Endothelial cell of hepatic sinusoid (primary cell): ENCODE data around the gene SSX4B.
"Not testable (repeated sequence)": the region's sequence is repeated elsewhere in the genome, so short reads cannot be mapped to it uniquely, and the experiment has no call there.

Experiments
- in situ Hi-C: cut with HindIII; loops from 2 replicates; pipeline ENCODE4 v1.10.0; 2017; ENCODE audit warnings: low sequenced_read_pairs

SSX4B gene, protein sequence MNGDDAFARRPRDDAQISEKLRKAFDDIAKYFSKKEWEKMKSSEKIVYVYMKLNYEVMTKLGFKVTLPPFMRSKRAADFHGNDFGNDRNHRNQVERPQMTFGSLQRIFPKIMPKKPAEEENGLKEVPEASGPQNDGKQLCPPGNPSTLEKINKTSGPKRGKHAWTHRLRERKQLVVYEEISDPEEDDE

DNA sequence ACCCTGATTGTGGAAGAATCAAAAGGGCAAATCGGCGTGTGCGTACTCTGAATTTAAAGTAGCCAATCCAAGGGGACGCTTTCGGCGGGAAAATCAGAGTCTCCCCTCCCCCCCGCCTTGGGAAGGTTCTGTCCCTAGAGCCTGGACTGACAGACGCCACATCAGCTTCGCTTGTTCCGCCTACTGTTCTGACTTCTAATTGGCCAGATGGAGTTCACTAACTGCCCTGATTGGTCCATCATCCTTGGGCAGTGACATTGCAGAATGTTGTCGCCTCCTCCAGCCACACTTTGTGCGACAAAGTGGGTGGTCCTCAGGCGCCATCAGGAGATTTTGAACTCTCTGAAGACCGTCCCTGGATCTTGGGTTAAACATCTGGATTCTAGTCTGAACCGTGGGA is at the start of gene SSX4B:
Gene SSX4B (minus strand): TSS at position 101 of the 400 bp plus-strand sequence. CDS start 588 bp downstream, outside the sequence.
- in situ Hi-C loops, result not testable (repeated sequence)

DNA sequence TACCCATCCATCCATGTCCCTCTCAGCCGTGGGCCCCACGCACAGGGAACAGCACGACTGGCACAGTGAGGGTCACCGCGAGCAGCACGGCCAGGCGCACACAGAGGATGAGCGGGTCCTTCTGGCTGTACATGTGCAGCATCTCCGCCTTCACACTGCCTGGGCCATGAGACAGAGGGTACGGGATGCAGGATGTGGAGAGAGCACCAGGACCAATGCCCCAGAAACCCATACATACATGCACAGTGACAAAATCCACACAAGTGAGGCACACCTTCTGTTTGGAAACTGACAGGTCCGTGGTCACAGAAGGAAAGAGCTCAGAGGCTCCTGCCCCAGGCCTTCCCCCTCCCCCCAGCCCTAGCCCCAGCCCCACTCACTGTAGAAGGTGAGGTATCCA is 48.8 kb upstream of the SSX4B start:
- in situ Hi-C loops, result no loop called here

DNA sequence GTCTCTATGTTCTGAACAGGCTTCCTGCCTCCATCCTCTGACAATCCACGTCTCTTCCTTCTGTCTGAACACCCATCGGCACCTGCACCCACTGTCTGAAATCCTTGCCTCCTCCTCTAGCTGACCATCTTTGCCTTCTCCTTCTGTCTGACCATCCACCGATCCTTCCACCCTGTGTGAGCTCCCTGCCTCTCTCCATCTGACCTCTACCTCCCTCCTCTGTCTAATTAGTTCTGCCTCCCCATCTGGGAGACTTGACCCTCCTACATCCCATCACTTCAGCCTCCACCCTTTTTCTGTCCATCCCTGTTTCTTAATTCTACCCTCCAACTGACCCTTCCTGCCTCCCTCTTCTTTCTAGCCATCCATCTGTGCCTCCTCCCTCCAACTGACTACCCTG is 48.3 kb upstream of the SSX4B start:
- in situ Hi-C loops, result no loop called here

DNA sequence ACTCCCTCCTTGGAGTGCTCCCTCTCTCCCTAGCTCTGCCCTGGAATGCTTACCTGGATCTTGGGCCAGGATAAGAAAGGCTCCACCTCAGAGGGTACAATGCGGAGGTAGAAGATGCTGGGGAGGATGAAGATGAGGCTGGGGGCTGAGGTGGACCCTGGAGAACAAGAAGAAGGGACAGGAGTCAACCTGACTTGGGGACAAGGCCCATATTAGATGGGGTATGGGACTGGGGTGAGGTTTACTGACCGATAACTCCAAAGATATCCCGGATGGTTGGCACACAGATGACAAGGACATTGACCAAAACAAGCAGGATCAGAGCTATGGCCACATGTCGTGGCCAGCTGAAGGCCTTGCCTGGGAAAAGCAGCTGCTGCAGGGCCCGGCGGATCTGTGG is 47.7 kb upstream of the SSX4B start:
- in situ Hi-C loops, result no loop called here

DNA sequence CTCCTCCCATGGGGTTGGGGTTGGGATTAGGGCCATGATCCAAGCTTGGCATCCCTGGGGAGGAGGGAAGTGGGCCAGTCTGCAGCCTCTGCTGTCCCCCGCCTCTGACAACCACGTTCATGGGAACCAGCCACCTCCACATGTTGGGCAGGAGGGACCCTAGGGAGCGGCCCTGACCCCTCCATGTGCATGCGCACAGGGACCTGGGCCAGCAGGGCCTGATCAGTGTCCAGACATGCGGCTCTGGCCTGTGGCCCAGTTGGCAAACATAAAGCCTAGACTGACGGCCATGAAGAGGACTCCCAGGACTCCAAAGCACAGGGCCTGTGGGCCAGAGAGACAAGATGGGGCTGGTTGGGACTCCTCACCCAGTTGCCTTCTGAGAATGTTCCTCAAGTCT is 47.0 kb upstream of the SSX4B start:
- in situ Hi-C loops, result no loop called here

DNA sequence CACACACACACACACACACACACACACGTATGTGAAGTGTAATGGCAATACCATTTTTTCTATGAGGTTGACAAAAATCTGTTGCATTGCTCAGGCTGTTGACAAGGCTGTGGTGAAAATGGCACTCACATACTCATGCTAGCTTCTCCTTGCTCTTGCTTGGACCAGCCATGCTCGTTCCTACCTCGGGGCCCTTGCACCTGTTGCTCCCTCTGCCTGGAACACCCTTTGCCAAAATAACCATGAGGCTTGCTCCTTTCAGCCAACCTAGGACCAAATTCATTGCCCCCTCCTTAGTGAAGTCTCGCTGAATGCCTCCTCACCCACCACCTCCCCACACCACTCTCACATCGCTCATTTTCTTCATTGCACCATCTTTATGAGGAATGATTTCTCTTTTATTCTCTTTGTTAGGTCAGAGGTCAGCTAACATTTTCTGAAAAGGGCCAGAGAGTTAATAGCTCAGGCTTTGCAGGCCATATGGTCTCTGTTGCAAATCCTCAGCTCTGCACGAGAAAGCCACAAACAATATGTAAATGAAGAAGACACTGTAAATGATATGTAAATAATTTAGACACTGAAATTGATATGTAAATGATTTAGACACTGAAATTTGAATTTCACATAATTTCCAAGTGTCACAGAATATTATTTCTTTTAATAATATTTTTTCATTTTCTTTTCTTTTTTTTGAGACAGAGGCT is 45.0 kb upstream of the SSX4B start:
- in situ Hi-C loops, result no loop called here

DNA sequence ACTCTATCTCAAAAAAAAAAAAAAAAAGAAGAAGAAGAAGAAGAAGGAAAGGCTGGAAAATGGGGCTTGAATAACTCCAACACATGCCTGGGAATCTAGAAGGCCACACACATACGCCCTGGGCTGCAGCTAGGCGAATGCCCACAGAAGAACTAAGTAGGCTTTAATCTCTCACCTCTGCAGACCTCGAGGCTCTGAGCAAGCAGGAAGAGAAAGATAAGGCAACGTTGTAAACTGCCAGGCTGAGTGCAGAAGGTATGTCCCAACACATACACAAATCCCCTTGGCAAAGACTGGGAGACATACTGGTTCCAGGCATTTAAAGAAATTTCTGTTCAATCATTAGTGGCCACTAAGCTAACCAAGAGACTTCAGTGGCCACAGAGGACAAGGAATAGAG is 39.9 kb upstream of the SSX4B start:
- in situ Hi-C loops, result no loop called here

DNA sequence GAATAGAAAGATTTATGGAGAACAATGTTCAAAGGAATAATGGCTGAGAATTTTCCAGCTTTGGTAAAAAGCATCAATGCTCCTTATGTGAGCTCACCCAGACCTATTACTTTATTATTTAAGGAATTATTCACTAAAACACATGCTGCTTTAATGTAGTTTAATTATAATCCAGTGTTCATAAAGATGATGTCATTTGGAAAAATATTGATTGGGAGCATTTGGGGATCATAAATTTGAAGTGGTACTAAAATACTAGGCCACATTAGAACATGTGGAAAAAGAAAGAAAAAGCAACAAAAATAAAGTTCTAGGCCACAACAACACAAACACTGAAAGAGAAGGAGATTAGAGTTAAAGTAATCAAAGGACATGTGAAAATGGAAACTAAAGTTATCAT is 38.3 kb upstream of the SSX4B start:
- in situ Hi-C loops, result no loop called here

DNA sequence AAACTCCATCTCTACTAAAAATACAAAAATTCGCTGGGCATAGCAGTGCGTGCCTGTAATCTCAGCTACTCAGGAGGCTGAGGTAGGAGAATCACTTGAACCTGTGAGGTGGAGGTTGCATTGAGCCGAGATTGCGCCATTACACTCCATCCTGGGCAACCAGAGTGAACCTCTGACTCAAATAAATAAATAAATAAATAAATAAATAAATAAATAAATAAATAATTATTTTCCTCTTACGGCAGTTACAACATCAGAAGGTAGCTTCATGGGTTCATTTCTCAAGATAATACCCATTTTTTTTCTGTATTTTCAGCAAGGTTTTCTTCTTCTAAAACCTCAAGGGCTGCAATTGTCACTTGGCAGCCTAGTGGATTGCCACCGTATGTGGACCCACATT is 35.4 kb upstream of the SSX4B start:
- in situ Hi-C loops, result not testable (repeated sequence)

DNA sequence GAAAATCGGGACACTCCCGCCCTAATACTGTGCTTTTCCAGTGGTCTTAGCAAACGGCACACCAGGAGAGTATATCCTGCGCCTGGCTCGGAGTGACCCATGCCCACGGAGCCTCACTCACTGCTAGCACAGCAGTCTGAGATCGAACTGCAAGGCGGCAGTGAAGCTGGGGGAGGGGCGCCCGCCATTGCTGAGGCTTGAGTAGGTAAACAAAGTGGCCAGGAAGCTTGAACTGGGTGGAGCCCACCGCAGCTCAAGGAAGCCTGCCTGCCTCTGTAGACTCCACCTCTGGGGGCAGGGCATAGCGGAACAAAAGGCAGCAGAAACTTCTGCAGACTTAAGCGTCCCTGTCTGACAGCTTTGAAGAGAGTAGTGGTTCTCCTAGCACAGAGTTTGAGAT is 22.0 kb upstream of the SSX4B start:
- in situ Hi-C loops, result not testable (repeated sequence)

DNA sequence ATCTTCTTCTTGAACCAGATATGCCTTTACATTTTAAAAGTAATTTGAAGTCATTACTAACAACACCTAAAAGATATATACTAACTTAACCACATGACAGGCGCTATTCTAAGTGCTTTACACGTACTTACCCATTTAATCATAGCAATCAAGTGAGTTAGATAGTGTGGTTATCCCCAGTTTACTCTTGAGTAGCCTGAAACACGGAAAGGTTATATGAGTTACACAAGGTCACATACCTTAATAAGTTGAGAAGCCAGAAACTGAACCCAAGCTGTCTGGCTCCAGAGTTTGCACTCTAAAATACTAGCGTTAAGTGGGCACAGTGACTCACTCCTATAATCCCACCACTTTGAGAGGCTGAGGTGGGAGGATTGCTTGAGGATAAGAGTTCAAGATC is 18.4 kb upstream of the SSX4B start:
- in situ Hi-C loops, result not testable (repeated sequence)

DNA sequence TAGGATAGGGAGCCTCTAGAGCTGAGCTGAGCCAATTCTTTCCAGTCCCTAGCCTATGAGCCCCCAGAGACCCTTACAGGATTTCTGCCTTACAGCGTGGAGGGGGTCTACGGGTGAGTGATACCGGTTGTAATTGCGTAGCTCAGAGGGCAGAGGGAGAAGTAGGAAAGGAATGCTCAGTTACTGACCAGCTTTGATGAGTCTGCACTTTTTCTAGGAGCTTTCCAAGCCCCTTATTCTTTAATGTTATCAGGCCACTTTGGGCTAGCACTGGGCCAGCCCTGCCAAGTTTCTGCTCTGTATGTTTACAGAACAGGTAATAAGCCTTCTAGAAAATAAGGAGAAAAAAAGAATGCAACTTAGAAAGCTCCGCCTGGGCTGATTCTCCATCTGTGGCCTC is 17.8 kb upstream of the SSX4B start:
- in situ Hi-C loops, result not testable (repeated sequence)

DNA sequence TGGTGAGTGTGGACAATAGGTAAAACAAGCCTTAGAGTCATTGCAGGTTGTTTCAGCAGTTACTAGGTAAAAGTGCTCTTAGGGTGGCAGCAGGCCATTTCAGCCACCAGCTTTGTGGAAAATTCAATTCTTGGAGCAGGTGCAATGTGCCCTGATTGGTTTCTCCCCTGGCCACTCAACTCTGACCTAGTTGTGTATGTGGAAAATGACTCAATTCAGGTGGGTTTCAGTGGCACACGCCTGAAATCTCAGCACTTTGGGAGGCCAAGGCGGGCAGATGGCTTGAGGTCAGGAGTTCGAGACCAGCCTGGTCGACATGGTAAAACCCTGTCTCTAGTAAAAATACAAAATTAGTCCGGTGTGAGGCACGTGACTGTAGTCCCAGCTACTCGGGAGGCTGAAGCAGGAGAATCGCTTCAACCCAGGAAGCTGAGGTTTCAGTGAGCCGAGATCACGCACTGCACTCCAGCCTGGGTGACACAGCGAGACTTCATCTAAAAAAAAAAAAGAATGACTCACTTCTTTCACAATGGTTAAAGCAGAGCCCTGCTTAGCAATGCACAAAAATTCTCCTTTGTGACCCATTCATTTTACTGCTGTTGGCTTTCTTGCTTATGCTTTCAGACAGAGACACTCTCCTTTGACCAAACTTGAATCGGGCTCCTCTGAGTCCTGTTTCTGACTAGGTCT is 15.4 kb upstream of the SSX4B start:
- in situ Hi-C loops, result not testable (repeated sequence)

DNA sequence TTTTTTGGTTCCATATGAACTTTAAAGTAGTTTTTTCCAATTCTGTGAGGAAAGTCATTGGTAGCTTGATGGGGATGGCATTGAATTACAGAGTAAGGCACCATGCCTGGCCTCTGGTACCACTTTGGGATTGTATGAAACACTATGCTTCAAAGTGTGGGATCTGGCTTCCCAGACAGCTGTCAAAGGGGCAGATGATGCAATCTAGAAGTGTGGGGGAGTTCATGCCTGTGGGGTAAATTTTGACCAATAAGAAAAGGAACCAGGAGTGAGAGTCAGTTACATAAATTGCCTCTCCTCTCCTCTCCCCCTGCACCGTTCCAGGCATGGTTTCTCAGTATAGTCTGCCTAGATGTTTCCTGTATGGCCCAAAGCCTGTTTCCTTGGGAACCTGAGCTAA is 13.9 kb downstream of the SSX4B start:
- in situ Hi-C loops, result not testable (repeated sequence)

DNA sequence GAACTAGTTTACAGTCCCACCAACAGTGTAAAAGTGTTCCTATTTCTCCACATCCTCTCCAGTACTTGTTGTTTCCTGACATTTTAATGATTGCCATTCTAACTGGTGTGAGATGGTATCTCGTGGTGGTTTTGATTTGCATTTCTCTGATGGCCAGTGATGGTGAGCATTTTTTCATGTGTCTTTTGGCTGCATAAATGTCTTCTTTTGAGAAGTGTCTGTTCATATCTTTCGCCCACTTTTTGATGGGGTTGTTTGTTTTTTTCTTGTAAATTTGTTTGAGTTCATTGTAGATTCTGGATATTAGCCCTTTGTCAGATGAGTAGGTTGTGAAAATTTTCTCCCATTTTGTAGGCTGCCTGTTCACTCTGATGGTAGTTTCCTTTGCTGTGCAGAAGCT is 14.8 kb downstream of the SSX4B start:
- in situ Hi-C loops, result not testable (repeated sequence)

DNA sequence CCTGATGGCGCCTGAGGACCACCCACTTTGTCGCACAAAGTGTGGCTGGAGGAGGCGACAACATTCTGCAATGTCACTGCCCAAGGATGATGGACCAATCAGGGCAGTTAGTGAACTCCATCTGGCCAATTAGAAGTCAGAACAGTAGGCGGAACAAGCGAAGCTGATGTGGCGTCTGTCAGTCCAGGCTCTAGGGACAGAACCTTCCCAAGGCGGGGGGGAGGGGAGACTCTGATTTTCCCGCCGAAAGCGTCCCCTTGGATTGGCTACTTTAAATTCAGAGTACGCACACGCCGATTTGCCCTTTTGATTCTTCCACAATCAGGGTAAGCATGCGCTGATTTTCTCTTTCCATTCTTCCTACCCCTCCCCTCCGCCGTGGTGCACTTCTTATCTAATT is 28.5 kb downstream of the SSX4B start, which contains the start of gene SSX4:
Gene SSX4 (plus strand): TSS at position 301 of the 400 bp plus-strand sequence. CDS start 515 bp downstream, outside the sequence.
- in situ Hi-C loops, result not testable (repeated sequence)

DNA sequence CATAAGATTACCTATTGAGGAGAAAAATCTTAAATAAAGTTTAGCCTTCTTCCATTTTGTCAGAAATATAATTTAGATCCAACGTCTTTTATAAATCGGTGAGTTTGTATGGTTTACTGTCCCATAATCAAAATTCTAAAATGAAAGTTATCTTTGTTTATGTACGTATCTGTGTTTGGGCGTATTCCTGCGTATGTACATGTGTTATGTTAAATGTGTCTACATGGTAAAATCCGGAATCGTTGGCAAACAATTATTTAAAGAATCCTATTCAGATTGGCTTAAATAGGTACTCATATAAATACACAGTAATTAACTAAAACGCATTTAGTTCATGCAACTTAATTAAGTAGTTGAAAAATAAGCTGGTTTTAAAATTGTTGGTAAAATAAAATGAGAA is 41.4 kb downstream of the SSX4B start:
- in situ Hi-C loops, result not testable (repeated sequence)

DNA sequence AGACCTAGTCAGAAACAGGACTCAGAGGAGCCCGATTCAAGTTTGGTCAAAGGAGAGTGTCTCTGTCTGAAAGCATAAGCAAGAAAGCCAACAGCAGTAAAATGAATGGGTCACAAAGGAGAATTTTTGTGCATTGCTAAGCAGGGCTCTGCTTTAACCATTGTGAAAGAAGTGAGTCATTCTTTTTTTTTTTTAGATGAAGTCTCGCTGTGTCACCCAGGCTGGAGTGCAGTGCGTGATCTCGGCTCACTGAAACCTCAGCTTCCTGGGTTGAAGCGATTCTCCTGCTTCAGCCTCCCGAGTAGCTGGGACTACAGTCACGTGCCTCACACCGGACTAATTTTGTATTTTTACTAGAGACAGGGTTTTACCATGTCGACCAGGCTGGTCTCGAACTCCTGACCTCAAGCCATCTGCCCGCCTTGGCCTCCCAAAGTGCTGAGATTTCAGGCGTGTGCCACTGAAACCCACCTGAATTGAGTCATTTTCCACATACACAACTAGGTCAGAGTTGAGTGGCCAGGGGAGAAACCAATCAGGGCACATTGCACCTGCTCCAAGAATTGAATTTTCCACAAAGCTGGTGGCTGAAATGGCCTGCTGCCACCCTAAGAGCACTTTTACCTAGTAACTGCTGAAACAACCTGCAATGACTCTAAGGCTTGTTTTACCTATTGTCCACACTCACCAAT is 43.9 kb downstream of the SSX4B start:
- in situ Hi-C loops, result not testable (repeated sequence)

DNA sequence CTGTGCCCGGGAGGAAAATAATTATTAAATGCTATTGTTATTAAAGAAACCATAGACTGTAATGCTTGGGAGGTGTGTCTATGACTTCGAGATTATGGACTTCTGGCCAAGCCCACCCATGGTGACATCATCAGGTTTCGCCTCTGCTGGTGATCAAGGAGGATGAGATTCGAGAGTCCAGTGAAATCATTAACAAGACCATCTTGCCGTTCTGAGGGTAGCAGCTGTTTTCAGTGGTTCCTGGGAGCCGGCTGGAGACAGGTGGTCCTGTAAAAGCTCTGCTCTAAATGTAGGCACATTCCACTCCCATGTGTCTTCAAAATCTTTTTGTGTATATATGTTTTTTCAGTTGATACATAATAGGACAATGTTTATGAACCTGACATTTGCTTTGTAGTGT is 52.5 kb downstream of the SSX4B start:
- in situ Hi-C loops, result not testable (repeated sequence)

DNA sequence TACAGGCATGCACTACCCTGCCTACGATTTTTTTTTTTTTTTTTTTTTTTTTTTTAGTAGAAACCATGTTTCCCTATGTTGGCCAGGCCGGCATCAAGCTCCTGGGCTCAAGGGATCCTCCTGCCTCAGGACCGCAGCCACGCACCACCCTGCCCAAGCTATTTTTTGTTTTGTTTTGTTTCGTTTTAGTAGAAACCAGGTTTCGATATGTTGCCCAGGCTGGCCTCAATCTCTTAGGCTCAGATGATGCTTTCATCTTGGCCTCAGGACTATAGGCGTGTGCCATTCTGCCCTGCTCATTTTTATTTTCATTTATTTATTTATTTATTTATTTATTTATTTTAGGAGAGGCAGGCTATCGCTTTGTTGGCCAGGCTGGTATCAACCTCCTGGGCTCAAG is 54.1 kb downstream of the SSX4B start:
- in situ Hi-C loops, result no loop called here

DNA sequence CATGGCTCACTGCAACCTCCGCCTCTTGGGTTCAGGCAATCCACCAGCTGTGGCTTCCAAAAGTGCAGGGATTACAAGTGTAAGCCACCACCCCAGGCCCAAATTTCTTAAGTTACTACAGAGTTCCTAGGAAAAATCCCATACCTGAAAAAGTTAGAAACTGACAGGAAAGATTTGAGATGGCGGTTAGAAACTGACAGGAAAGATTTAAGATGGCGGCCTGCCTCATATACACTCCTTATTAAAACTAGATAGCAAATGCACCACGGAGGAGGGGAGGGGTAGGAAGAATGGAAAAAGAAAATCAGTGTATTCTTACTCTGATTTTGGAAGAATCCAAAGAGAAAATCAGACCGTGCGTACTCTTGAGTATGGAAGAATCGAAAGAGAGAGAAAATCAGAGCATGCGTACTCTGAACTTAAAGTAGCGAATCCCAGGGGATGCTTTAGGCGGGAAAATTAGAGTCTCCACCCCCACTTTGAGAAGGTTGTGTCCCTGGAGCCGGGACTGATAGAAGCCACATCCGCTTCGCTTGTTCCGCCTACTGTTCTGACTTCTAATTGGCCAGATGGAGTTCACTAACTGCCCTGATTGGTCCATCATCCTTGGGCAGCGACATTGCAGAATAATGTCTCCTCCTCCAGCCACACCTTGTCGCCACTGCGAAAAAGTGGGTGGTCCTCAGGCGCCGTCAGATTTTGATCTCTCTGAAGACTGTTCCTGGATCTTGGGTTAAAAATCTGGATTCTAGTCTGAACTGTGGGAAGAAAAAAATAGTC is 55.3 kb downstream of the SSX4B start, which contains the start of gene SSX3:
Gene SSX3 (minus strand): TSS at position 389 of the 780 bp plus-strand sequence. CDS start 1,454 bp downstream, outside the sequence.
- in situ Hi-C loops, result not testable (repeated sequence)
